ENCODE data around the gene OXTR.

The OXTR gene

GRCh38 chr3:8767256-8767666 is 2.2 kb downstream of the OXTR start:
- DNase-seq, result no peak

GRCh38 chr3:8766148-8766547 is 3.3 kb downstream of the OXTR start:
- no peak for DNase-seq

- no peak for DNase-seq
Observed at GRCh38 chr3:8765528-8765927, 3.9 kb downstream of the OXTR start.

DNA sequence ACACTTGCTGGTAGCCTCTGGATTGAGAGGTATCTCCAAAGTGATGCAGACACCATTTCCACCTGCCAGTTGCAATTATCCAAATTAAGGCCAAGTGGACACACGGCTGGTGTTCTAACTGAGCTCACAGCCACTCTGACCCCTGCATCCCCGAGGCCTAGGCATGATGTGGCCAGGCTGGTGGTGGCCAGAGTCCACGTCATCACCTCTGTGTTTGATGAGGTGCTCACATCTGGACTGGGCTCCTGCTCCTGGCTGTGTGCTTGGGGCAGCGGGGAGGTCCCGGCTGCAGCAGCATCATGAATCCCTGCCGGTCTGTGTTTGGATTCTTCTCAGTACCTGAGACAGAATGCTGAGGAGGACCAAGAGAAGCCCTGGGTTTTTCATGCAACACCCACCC is 4.9 kb downstream of the OXTR start:
- no peak for DNase-seq

DNA sequence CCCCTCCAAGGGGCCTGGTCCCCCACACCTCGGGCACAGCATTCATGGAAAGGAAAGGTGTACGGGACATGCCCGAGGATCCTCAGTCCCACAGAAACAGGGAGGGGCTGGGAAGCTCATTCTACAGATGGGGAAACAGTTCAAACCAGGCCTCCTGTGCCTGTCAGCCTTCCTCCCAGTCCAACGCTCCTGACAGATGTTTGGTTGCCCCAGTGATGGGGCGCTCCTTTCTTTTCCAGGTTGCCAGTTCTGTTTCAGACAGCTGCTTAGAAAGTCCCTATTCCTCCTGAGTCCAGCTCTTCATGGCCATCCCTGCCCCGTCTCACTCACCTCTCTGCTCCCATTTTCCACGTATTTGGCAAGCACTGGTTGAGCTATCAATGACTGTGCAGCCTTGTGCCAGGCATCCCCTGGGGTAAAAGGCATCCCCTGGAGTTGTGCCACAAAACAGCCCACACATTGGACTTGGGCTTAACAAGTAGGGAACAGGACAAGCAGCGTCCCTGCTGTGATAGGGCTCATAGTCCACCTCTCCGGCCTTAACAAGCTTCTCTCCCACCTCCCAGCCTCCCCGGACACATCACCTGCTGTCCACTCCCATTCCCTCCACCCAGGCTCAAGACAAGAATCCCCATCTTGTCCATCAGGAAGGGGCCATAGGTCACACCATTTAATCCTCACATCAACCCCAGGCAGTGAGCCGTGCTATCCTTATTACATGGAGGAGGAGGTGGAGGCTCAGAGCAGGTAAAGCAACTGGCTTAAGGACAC is 6.6 kb downstream of the OXTR start:
- no peak for DNase-seq

DNA sequence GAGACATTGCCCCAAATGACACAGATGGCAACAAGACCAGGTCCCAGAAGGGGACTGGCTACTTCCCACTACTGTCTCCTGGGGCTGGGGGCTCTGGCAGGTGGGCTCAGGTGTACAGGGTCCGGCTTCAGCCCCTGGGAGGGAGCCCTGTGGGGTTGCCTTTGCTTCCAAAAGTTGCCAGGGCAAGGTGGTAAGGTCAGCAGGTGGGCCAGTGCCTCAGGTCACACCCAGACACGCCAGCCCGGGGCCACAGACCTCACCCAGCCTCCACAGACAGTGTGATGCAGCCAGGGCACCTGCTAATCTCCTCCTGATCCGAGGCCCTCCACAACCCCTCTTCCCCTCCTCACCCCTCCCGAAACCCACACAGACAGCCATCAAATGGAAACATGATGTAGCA is 7.5 kb downstream of the OXTR start:
- no peak for DNase-seq

- no peak for DNase-seq
Observed at GRCh38 chr3:8760506-8760905, 8.9 kb downstream of the OXTR start.

DNA sequence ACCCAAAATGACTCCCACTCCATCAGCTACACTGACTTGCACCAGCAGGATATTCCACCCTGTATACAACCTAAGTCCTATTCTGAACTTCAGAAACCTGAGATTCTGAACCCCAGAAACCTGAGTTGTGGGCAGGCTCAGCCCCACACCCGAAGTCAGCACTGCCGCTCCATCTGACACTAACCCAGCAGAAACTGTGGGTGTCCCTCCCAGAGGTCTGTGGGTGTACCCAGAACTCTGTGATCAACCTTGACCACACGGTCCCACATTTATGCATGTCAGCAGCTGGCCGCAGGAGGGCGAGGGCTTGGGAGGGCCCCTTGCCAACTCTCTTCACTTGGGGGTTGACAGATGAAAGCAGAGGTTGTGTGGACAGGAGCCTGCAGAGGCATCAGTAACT is 9.3 kb downstream of the OXTR start:
- DNase-seq, result no peak

- DNase-seq, result no peak
Observed at GRCh38 chr3:8759038-8759707, 10.2 kb downstream of the OXTR start.

DNA sequence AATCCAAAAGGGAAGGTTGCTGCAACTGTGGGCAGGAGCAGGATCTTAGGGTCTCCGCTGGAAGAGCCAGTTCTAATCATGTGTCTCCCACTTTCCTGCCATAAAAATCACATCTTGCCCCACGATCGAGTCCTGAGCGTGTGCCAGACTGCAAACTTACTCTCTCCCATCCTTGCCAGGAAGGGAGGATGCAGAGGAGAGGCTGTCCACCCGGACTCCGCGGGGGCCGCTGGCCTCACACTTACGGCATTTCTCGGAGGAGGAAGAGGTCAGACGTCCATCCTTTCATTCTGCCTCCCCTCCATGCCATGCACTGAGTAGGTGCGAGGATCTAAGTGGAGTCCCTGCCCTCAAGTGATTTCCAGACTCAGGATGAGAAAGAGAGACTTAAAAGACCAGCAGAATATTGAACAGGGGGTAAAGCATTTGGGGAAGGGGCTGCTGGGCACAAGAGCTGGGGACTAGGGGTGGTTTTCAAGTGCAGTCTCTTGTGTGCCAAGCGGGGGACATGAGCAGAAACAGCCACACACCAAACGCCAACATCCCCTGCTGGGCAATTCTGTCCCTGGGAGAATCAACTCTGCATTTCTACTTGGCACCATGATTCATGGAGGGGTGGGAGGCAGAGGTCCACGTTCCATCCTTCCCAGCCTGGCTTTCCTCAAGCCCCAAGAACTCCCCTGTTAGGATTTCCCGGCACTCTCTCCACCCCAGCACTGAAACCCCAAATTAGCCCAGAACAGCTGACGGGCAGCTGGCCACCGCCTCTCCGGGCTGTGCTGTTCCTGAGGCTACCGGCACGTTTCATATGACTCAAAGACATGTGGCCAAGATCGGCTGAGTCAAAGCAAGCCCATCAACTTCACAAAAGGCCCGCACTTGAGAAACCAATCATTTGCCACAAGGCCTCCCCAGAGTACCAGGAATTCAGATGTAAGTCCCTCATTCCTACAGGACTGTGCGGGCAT is 11.6 kb downstream of the OXTR start:
- no peak for DNase-seq

DNA sequence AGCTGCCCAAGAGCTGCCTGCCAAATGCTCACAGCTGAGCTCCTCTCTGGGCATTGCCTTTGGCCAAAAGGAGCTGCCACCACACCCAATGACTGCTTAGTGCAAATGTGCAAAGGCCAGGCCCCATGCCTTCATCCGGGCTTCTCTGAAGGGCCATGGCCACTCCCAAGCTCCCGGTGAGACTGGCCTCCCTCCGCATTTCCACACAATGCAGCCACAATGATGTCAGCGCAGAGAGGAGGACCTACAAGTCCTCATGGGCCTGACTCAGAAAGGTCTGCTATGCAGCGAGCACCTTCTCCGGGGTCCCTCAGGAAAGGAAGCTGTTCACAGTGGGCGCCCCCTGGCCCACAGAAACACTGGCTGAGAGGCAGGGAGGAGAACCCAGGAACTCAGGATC is 12.7 kb downstream of the OXTR start:
- DNase-seq, result no peak

DNA sequence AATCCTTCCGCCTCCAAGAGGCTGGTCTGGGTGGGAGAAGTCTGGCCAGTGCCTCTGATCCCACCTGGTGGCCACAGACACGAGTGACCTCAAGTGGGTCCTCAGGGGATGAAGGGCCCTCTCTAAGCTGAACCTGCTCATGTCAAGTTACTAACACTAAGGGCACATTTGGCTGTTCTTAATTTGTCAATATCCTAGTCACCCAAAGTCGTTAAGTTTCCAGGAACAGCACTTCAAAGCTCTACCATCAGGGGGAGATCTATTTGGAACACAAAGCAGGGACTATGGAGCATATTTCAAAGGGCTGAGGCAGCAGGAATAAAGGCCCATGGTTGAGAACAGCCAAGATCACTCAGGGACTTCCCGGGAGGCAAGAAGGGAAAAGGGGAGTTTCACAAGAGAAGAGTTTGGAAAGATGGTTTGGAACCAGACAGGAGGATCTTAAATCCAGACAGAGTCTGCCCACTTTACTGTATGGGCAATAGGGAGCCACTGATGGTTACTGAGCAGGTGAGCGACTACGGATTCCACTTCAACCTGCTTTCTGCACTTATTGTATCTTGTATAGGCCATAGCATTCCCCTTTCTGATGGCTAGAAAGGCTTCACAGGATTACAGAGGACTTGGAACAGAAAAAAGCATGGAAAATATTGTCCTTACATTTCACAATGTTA is 13.7 kb downstream of the OXTR start:
- DNase-seq, result no peak

DNA sequence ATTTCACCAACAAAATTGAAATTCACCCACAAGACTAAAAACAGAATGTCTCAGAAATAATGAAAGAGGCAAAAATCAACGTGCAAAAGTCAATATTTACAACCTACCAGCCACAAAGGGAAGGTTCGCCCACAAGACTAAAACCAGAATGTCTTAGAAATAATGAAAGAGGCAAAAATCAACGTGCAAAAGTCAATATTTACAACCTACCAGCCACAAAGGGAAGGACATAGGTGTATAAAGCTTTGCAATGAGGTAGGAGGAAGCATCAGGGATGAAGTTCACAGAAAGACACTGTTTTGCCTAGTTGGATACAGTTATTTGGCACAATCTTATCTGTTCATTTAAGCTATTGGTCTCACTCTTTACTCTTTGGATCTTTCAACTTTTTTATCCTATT is 14.3 kb downstream of the OXTR start:
- no peak for DNase-seq

DNA sequence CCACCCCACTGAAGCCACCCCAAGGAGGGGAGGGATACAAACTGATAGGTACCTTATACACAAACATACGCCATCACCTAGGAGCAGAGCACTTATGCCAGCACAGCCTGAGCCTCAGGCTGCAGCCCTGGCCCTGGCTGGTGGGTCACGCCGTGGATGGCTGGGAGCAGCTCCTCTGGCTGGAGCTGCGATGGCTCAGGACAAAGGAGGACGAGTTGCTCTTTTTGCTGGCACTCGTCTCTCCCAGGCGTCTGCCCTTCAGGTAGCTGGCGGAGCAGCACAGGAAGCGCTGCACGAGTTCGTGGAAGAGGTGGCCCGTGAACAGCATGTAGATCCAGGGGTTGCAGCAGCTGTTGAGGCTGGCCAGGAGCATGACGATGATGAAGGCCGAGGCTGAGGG is 16.6 kb downstream of the OXTR start:
- DNase-seq, result no peak

DNA sequence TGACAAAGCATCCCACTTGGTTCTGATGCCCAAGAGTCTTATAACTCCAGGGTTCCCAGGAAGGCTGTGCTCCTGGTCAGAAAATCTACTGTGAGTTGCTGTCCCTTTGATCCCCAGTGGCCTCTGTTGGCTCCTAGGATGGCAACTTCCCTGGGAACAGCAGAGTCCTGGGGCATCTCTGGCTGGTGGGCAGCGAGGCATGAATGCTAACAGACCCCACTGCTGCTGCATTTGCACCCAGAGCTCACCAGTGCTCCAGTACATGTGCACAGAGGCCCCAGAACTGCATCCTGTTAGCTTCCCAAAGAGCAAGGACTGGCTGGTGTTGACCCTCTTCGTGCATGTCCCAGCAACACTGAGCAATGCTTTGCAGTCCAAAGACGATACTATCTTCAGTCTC is 20.1 kb downstream of the OXTR start:
- no peak for DNase-seq

DNA sequence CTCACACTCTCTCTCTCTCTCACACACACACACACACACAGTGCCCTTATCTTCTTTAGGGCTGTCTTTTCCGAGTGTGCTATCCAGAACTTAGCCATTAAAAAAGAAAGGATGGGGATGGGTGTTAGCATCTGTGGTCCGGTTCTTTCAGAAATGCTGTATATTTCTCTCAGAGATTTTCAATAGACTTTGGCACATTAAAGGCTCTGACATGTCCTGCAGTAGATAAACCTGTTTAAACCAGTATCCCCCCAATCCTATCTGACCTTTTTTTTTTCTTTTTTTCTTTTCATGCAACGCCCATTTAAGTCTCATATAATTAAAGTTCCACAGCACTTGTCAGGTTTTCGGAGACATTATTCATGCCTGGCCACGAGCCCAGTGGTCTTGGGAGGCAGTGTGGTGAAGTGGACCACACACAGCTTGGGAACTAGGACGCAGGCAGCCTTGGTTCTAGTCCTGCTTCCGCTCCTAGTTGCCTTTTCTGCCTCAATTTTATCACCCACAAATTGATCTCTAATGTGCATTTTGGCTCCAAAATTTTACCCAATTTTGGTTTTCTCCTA is 22.6 kb downstream of the OXTR start:
- no peak for DNase-seq

DNA sequence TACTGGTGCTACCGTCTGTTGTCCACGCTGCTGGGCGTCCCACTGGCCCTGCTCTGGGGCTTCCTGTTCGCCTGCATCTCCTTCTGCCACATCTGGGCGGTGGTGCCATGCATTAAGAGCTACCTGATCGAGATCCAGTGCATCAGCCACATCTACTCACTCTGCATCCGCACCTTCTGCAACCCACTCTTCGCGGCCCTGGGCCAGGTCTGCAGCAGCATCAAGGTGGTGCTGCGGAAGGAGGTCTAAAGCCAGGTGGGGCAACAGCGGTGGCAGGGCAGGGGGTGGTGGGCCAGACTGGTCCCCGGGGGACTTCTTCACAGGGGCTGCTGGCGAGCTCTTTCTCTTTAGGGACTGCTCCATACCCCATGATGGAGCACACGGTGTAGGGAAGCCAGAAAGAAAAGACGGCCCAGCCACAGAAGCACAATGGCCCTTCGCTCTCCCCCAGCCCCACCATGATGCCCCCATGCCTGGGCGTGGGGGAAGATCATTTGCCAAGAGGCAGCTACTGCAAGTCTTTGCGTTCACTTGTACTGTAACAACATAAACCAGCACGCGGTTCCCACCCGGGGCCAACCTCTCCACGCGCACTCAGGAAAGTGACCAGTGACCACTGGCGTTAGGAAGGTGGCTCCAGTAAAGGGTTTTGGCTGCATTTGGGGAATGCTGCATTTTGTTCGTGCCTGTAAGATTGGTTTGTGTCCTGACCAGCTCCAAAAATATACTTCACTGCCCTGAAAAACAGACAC is 23.6 kb downstream of the OXTR start:
- no peak for DNase-seq

- no peak for DNase-seq
Observed at GRCh38 chr3:8743911-8744310, 25.5 kb downstream of the OXTR start.

DNA sequence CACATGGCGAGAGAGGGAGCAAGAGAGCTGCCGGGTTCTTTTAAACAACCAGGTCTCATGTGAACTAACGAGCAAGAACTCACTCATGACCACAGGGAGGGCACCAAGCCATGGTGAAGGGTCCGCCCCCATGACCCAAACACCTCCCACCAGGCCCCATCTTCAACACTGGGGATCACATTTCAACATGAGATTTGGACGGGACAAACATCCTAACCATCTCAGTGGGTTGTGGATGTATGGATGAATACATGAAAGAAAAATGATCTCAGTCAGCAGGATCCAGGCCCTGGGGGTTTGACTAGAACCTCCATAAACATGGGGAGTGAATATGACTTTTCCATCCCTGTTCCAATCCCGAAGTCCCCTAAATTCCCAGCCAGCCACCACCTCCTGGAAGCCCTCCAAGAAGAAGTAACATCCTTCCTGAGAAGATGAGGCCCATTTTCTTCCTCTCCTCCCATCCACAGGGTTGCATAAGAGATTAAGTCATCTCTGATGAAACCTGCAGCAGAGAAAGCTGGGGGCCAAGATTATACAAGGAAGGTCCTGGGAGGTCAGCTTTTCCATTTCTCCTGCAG is 26.3 kb downstream of the OXTR start:
- DNase-seq, result no peak

GRCh38 chr3:8741581-8742261 is 27.7 kb downstream of the OXTR start:
- DNase-seq, result no peak

Measured in activated CD8-positive, alpha-beta memory T cell treated with anti-CD3 and anti-CD28 coated beads, Interleukin-2, amount 50 U/mL, for 4 hours (primary cell).